A673 (cell line): Measurements from ENCODE around the gene SMOC2. TPM values are rescaled to one million over a fixed set of nuclear protein-coding genes. Genes with fewer than 3 reads are reported as not detected.

Experiments used
- BruUV-seq: library from RNA; stranded (reverse); fragments of 400-500 nt; replicated peaks from 2 replicates; lab custom pipeline; 2021; lab: Mats Ljungman, UMichigan
- CTCF ChIA-PET: fragments of 300-600 bp; sonication (Branson Sonifier 250); formaldehyde crosslinking; loops from one replicate; lab custom pipeline; 2022; ENCODE audit warnings: antibody characterized with exemption; lab: Charles Lee
- POLR2A ChIA-PET: fragments of 300-600 bp; sonication (Branson Sonifier 250); formaldehyde crosslinking; loops from one replicate; lab custom pipeline; 2022; ENCODE audit warnings: antibody characterized with exemption; ENCODE audit not compliant: low non-redundant PET; lab: Charles Lee
- DNase-seq: peaks from one replicate; pipeline ENCODE4 v3.0.0-alpha.2; 2015; ENCODE audit warnings: low spot score
- H3K27ac ChIP-seq: fragments of 200-600 bp; sonication (generic); 2 replicates; pipeline ENCODE4 v1.5.1; 2016; ENCODE audit warnings: mixed run types, low read depth, mild to moderate bottlenecking, mixed read lengths, antibody characterized with exemption, low read length; ENCODE audit not compliant: poor library complexity, severe bottlenecking
- H3K27me3 ChIP-seq: fragments of 200-600 bp; sonication (generic); replicated peaks from 2 replicates; pipeline ENCODE4 v1.6.1; 2017; ENCODE audit warnings: mixed run types, low read depth, mild to moderate bottlenecking, mixed read lengths, antibody characterized with exemption, low read length; ENCODE audit not compliant: insufficient read depth, poor library complexity
- H3K36me3 ChIP-seq: fragments of 200-600 bp; sonication (generic); 2 replicates; pipeline ENCODE4 v1.6.1; 2016; ENCODE audit warnings: mixed run types, mild to moderate bottlenecking, mixed read lengths, antibody characterized with exemption, low read length; ENCODE audit not compliant: insufficient read depth, poor library complexity, severe bottlenecking
- H3K4me1 ChIP-seq: fragments of 200-600 bp; sonication (generic); 2 replicates; pipeline ENCODE4 v1.6.1; 2017; ENCODE audit warnings: mixed run types, mild to moderate bottlenecking, mixed read lengths, antibody characterized with exemption, low read length; ENCODE audit not compliant: insufficient read depth, poor library complexity, severe bottlenecking
- H3K4me3 ChIP-seq: fragments of 200-600 bp; sonication (generic); 2 replicates; pipeline ENCODE4 v1.5.1; 2016; ENCODE audit warnings: low read depth, mixed run types, mild to moderate bottlenecking, mixed read lengths, low read length; ENCODE audit not compliant: poor library complexity, severe bottlenecking
- H3K9me3 ChIP-seq: fragments of 200-600 bp; sonication (generic); 2 replicates; pipeline ENCODE4 v1.6.1; 2016; ENCODE audit warnings: mixed run types, low read depth, mild to moderate bottlenecking, mixed read lengths, antibody characterized with exemption, low read length; ENCODE audit not compliant: poor library complexity, severe bottlenecking
- EZH2 ChIP-seq: fragments of 200-600 bp; sonication (generic); IDR thresholded peaks from 2 replicates; pipeline ENCODE4 v1.6.1; 2017; ENCODE audit warnings: borderline replicate concordance, low read depth, mild to moderate bottlenecking, mixed read lengths, antibody characterized with exemption, low read length; ENCODE audit not compliant: poor library complexity, severe bottlenecking
- intact Hi-C: fragments of 100-400 bp; cut with micrococcal nuclease; formaldehyde crosslinking; loops from one replicate; pipeline ENCODE4 v1.10.0; 2022; ENCODE audit not compliant: unreplicated experiment
- total RNA-seq: library from RNA; stranded (reverse); gene quantifications from 2 replicates; pipeline ENCODE4 v1.2.3, GENCODE V29; 2021
- TF ChIP-seq, protein P1 (sequence below): fragments of 300-800, 200-600 bp; sonication (generic); conservative IDR thresholded peaks from 2 replicates; pipeline ENCODE4 v1.5.1; 2017; ENCODE audit warnings: low read depth, mild to moderate bottlenecking, antibody characterized with exemption, low read length, moderate library complexity, mixed read lengths

The SMOC2 gene
- total RNA-seq, 1 experiment from 2014 or later = 1.8 TPM

DNA sequence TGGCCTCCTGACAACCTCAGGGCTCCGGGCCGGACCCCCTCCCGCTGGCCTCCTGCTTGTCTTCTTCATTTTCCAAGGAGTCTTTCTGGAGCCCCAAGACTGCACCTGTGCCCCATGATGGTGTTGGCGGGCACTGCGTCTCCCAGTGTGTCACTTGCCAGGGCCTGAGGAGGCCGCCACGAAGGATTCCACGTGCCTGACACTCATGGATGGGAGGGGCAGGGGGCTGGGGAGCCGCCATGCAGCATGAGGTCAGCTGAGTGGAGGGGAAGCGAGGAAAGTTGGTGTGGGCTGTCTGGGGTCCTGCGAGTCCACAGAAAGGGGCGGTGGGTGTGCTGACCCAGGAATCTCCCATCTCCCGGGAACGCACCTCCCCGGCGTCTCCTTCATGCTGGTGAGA lies 165.7 kb downstream of the SMOC2 start:
- Histone ChIP-seq H3K27me3 (no peaks in the 10 kb centered on the region), H3K36me3 (no peaks in the 10 kb centered on the region), H3K4me1 (no peaks in the 10 kb centered on the region), H3K4me3 (no peak overlapping the region), H3K27ac (no peak overlapping the region), H3K9me3 (no peaks in the 10 kb centered on the region)
- BruUV-seq = no TSS peak
- ChIA-PET POLR2A (no interaction called here), CTCF (no interaction called here)
- no peak for DNase-seq
- intact Hi-C loops = no loop called here
- TF ChIP-seq, protein P1, sequence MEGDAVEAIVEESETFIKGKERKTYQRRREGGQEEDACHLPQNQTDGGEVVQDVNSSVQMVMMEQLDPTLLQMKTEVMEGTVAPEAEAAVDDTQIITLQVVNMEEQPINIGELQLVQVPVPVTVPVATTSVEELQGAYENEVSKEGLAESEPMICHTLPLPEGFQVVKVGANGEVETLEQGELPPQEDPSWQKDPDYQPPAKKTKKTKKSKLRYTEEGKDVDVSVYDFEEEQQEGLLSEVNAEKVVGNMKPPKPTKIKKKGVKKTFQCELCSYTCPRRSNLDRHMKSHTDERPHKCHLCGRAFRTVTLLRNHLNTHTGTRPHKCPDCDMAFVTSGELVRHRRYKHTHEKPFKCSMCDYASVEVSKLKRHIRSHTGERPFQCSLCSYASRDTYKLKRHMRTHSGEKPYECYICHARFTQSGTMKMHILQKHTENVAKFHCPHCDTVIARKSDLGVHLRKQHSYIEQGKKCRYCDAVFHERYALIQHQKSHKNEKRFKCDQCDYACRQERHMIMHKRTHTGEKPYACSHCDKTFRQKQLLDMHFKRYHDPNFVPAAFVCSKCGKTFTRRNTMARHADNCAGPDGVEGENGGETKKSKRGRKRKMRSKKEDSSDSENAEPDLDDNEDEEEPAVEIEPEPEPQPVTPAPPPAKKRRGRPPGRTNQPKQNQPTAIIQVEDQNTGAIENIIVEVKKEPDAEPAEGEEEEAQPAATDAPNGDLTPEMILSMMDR = no peak
- TF ChIP-seq EZH2 = no peak

DNA sequence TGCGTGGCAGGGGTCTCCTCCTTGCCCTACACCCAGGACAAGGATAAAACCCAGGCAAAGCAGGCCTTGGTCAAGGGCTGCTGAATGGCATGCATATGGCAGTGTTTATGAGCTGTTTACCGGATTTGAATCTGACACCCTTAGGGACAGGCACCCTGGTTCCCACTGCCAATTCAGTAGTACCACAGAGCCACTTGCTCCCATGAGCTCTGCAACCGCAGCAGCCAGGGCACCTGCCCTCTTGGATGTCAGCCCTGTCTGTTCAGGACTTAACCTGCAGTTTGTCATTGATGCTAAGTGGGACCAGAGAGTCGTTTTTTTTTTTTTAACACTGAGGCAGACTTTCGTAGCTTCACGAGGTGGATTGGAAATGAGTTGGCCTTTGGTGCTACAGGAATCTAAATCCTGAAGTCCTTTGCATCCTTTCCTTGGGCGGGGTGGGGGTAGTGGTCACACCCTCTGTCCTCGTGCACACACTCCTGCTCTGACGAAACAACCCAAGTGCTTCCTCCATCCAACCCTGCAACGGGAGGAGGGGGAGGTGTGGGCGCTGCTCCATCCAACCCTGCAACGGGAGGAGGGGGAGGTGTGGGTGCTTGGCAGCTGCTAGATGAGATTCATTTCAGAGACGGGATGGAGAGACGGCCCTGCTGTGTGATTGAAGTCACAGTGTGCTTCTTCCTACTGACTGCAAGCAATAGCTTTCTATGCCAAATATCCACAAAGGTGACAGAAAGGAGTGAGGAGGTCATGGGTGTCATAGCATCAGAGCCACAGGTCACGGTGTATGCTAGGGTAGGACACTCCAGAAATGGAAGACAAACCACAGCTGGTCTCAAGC lies 166.5 kb downstream of the SMOC2 start:
- ChIA-PET CTCF (no interaction called here), POLR2A (no interaction called here)
- TF ChIP-seq, protein P1 = no peak
- no peak for TF ChIP-seq EZH2
- H3K36me3 ChIP-seq = no peaks in the 10 kb centered on the region
- no peaks in the 10 kb centered on the region for H3K27me3 ChIP-seq
- no peak overlapping the region for H3K4me3 ChIP-seq
- no peak overlapping the region for H3K27ac ChIP-seq
- H3K9me3 ChIP-seq = no peaks in the 10 kb centered on the region
- DNase-seq = no peak
- BruUV-seq = no TSS peak
- H3K4me1 ChIP-seq = no peaks in the 10 kb centered on the region
- intact Hi-C loops = no loop called here

DNA sequence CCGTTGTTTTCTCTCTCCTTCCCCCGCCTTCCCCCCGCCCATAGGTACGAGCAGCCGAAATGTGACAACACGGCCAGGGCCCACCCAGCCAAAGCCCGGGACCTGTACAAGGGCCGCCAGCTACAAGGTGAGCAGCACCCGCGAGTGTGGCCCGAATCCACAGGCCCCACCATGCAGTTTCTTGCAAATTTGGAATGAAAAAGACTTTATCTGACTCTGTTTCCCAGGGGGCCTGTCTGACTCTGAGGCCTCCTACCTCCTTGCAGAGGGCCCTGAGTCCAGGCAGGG lies 167.1 kb downstream of the SMOC2 start:
- intact Hi-C loops = no loop called here
- POLR2A ChIA-PET = no interaction called here
- Histone ChIP-seq H3K9me3 (no peaks in the 10 kb centered on the region), H3K27me3 (no peaks in the 10 kb centered on the region), H3K4me3 (no peak overlapping the region), H3K36me3 (no peaks in the 10 kb centered on the region), H3K27ac (no peak overlapping the region), H3K4me1 (no peaks in the 10 kb centered on the region)
- CTCF ChIA-PET = no interaction called here
- TF ChIP-seq, protein P1 = no peak
- no peak for TF ChIP-seq EZH2
- no TSS peak for BruUV-seq
- DNase-seq = no peak
